Raji (cell line): ENCODE measurements around the gene BPIFA2.

Source experiments
- POLR2A ChIP-seq: IDR thresholded peaks from 2 replicates; pipeline ENCODE4 v1.6.1; 2011; ENCODE audit warnings: low read depth, low read length, control low read depth; ENCODE audit not compliant: insufficient read depth

Gene BPIFA2

DNA sequence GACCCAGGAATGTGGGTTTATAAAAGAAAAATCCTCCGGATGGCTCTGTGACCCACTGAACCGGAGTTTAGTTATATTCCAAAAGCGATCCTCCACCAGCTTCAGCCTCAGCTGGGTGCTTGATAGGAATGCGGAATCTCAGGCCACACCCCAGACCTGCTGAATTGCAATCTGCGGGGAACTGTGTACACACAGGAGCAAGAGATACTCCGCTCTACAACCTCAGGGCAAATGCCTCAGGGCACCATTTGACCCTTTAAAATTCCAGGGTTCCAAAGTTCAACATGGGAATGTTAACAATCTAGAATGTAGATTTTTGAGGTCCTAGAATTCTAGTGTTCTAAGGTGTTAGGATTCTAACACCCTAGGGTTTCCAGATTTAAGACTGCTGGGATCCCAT, 10.8 kb downstream of the BPIFA2 start:
- no peak for TF ChIP-seq POLR2A

DNA sequence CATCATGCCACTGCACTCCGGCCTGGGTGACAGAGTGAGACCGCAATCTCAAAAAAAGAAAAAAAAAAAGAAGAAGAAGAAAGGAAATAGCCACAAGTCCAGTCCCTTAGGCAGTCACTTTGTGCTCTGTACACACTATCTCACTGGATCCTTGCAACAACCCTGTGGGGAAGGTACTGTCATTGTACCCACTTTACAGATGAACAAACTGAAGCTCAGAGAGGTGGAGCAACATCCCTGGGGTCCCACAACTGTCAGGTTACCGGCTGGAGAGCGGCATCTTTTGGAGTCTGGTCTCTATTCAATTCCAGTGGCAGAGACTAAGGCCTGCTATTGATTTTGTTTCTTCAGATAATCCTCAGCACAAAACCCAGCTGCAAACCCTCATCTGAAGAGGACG, 12.2 kb downstream of the BPIFA2 start:
- no peak for TF ChIP-seq POLR2A

DNA sequence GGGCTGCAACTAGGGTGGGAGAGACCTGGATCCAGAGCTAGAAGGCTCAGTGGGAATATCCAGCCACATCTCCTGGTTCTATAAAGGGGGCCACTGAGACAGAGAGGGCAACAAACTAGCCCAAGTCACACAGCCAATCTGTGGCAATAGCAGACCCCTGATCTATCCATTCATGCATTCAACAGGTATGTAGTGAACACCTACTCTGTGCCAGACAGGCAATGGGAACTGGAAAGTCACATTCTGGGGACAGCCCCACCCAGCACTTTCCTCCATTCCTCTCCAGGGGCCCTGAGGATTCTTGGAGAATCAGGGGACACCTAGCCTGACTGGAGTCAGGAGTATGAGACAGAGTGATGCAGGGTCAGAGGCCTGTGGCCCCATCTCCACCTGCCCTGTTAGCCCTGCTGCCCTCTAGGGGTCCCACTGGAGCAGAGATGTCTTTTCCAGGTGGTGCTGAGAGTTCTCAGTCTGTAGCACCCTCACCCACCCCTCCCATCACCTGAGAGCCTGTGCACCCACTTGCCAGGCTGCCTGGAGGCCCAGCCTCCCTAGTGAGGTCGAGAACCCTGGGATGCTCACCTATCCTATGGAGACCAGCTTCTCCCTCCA, 13.6 kb downstream of the BPIFA2 start:
- no peak for TF ChIP-seq POLR2A

DNA sequence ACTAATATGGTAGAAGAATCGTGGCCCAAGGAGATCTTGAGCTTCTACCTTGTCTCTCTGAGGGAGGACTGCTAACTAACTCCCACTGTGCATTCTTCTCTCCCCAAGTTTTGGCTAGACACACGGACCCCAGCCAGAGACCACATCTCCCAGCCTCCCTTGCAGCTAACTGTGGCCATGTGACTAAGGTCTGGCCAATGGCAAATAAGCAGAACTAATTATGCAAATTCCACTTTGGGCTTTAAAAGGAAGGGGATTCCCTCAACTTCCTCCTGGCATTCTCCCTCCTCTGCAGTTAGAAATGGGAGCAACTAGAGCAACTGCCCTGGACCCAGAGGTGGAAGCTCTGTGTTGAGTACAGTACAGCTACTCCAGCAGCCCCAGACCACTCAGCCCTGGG, 15.4 kb downstream of the BPIFA2 start:
- TF ChIP-seq POLR2A: no peak

DNA sequence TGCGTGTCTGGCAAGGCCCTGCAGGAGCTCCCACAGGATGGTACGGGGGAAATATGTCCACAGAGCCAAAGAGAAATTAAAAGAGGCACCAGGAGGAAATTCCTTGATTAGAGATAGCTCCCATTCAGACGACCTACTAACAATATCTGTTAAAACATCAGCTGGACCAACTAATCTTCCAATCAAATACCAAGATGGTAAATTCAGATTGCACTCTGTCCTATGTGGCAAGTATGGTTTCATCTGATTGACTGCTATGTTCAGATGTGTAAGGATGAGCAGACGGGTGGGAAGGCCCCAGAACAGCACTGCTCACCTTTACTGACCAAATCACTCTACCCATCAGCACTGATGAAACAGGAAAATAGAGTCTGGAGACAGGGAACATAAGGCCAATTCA, 19.5 kb downstream of the BPIFA2 start:
- TF ChIP-seq POLR2A: no peak

DNA sequence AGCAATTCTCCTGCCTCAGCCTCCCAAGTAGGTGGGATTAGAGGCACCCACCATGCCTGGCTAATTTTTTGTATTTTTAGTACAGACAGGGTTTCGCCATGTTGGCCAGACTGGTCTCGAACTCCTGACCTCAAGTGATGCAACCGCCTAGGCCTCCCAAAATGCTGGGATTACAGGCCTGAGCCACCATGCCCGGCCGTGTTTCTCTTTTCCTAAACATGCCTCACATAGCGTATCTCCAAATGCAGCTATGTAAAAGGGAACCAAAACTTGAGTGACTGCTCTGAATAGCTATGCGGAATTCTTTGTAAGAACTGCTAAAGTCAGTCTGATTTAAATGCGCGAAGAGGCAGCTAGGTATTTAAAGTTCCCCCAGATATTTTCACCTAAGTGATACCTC, 20.5 kb downstream of the BPIFA2 start:
- TF ChIP-seq POLR2A: no peak

DNA sequence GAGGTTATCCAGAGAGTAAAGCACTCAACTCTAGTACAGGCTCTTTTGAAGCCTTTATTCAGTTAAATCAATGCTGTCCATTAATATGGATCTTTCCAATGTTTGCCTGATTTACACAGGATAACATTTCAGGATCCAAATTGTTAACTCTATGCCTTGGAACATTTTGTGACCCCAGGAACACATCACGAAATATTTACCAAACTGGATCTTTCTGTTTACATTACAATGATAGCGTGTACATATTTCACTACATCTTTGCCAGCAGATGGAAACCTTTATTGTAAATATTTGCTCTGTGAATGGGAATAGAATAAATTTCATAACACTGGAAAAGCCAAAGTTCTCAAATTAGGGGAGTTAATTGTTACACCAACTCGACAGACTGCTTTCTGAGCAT, 23.5 kb downstream of the BPIFA2 start:
- no peak for TF ChIP-seq POLR2A

DNA sequence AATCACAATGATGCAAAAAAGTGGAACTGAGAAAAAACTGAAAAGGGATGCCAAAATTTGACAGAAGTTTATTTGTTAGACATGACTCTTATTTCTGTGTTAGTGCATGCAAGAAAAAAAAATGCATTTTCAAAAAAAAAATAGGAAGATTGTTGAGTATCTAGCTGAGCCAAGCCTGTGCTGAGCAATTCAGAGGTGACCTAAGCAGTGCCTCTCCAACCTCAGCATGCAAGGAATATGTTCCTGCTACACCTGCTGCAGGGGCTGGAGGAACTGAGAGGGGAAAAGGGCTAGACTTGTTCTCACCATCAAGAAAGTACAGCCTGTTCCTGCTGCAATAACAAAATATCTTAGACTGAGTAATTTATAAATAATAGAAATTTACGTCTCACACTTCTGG, 24.0 kb downstream of the BPIFA2 start:
- TF ChIP-seq POLR2A: no peak

DNA sequence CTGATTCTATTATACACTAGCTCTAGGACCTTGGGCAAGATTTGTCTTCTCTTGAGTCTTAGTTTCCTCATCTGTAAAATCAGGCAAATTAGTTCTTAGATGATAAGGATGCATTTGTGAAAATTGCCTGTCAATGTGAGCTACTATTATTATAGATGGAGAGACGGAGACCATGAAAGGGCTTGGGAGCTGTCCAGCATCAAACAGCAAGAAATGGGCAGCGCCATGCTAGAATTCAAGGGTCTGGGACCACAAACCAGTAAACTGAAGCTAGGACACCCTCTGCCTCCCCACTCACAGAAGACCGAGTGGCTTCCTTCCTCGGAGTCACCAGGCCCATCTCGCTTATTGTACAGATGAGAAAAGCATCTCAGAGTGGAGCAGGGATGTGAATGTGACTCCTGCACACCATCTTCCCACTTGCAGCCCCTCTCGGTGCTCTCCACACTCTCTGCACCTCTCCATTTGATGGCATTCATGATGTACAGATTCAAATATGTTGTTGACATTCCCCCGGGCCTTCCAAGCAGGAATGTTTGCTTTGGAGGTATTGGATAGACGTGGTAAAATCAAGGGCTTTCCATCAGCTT, 25.0 kb downstream of the BPIFA2 start:
- no peak for TF ChIP-seq POLR2A

DNA sequence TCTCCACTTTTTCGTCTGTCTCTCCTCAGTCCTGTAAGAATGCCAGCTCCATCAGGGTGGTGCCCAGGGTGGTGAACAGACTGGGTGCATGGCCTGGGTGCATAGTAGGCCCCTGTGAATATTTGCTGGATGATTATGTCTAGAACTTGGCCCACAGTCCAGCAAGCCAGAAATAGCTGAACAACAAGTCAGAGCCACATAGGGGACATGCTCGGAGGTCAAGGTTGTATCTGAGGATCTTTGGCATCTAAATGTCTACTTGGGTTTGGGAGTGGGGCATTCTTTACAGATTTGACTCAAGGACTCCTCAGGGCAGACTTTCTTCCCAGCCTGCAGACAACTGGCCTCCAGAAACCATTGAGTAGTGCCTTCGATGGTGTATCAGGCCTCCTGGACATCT, 31.1 kb downstream of the BPIFA2 start:
- TF ChIP-seq POLR2A: no peak

DNA sequence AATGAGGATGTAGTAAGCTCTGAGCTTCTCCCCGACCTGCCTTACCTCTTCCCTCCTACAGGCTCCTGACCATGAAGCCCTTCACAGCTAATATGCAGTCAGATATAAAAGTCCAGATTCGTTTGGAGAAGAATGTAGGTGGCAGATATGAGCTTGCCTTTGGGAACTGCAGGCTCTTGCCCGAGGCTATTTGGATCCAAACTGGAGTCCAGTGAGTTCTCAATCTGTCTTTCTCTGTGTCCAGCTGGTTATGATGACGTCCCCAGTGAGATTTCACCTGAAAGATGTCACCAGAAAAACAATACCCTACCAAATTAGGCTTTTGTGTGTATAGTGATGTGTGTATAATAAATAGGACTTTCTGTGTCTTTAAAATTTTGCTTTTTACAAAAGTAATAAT, 34.5 kb downstream of the BPIFA2 start:
- no peak for TF ChIP-seq POLR2A

DNA sequence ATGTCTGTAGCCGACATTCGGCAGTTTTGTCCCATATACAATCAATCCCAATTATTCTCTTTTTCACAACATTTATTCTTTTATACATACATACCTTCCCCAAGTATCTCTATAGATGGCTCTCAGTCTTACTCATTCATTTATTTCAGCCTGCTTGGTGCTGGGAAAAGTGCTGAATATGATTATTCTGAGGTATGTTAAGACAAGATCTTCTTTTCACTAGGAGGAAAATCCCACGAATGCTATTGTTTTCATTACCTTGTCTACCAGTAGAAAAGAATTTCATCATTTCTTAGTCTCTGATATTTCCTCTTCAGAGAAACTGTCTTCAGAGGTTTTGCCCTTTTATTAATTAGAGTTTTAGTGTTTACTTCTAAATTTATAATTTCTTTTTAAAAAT, 35.5 kb downstream of the BPIFA2 start:
- TF ChIP-seq POLR2A: no peak

DNA sequence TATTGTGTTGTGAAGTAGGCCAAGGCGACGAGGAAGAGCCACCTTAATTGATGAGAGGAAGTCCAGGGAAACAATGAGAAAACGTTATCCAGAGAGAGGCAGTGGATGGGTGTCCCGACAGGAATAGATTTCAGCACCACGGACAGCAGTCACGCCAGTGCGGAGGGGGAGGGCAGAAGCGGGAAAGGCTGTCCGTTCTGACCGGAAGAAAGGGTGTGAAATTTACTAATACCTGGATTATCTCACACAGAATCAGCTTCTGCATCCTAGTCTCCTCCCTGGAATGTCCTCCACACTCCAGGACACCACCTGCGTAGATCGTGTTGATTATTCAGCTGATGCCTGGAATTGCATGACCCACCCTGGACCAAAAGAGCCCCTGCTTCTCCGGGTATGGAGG, 41.8 kb downstream of the BPIFA2 start:
- no peak for TF ChIP-seq POLR2A

DNA sequence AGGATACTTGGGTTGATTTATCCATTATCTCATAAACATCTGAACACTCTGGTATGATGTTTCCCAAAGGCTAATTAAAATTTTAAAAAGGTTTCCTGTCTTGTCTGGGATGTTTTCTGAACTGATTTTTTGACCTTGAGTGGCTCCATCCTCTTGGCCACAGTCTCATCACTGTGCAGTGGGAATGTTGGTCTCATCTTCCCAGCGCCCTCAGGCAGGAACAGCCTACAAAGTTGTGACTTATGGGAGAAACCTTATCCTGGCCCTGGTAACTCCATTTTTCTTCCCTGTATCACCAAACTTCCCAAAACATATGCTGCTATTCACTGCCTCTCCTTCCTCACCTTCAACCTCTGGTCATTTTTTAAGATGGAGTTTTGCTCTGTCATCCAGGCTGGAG, 42.4 kb downstream of the BPIFA2 start:
- TF ChIP-seq POLR2A: no peak

DNA sequence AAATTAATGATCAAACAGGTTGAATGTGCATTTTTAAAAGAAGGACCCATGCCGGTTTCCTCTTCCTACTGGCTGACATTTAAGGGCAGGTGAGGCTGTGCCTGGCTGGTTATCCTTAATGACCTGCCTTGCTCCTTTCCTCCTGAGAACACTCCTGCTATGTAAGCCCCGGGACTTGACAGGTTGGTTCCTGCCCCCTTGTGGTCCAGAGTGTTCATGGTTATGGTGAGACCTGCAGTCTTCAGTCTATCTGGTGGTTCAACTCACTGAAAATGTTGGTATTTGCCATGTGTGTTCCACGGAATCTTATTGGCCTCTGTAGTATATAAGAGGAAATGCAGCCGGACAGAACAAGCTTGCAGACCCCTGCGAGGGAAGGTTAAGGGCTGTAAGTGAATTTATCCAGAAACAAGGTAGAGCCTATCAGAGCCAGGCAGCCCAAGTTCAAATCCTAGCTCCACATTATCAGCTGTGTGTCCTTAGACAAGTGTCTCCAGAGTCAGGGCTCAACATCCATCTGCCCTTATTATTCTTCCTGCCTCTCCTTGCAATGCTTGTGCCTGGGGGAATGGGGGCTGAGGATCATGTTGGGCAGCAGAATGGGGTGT, 44.0 kb downstream of the BPIFA2 start:
- TF ChIP-seq POLR2A: no peak

DNA sequence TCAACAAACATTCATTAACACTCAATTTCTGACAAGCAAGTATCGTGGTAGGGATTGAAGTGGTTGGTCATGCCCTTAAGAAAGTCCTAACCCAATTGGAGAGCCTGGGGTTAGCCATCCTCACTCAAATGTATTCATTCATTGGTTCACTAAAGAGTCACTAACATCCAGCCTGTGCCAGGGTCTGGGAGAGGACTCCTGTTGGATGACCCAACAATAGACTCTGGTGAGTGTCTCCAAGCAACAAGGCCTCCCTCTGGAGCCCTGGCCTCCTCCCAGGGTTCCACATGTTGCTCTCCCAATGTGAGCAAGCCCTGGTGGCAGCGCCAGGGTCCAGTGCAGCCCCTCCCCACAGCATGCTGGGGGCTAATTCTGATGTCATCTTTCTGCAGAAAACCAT, 49.1 kb downstream of the BPIFA2 start, which contains the start of gene BPIFA3:
Gene BPIFA3 (plus strand): TSS at position 301 of the 400 bp plus-strand sequence. CDS start 185 bp downstream, outside the sequence.
- TF ChIP-seq POLR2A: no peak

DNA sequence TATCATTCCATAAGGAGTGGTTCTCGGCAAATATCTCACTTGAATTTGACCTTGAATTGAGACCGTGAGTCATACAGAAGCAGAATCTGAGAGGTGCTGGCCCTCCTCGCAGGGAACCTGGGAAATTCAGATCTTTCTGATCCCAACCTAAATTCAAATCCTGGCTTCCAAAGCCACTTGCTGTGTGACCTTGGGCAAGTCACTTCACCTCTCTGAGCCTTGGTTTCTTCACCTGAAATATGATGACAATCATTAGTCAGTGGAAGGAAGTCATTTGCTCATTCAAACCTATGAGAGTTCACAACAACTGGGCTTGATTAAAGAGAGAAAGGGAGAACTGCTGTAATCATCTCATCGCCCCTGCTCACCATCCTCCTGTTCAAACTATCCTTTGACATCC, 56.4 kb downstream of the BPIFA2 start:
- no peak for TF ChIP-seq POLR2A
